IMR-90 (cell line): ENCODE data around the gene WRAP53. TPM values are rescaled to one million over a fixed set of nuclear protein-coding genes. Genes with fewer than 3 reads are reported as not detected.

Source experiments
- ATAC-seq: fragments of 200-7000 bp; cut with Tn5 transposase; 2 replicates; pipeline ENCODE4 v1.9.1; 2020; ENCODE audit warnings: low read depth, mild to moderate bottlenecking, moderate library complexity
- BruUV-seq: library from RNA; stranded (reverse); fragments of 400-500 nt; replicated peaks from 2 replicates; lab custom pipeline; 2021; lab: Mats Ljungman, UMichigan
- CTCF ChIA-PET: fragments of 300-600 bp; formaldehyde crosslinking; extraction: SDS; loops from one replicate; lab custom pipeline; 2021; ENCODE audit warnings: antibody characterized with exemption; lab: Yijun Ruan, JAX
- POLR2A ChIA-PET: fragments of 300-600 bp; sonication (Branson Sonifier 250); formaldehyde crosslinking; loops from one replicate; lab custom pipeline; 2022; ENCODE audit warnings: antibody characterized with exemption; ENCODE audit not compliant: unreplicated experiment; lab: Charles Lee
- DNase-seq: peaks from one replicate; pipeline ENCODE4 v3.0.0; 2013
- H2AFZ ChIP-seq: replicated peaks from 2 replicates; pipeline ENCODE3; 2013; ENCODE audit warnings: low read length, mild to moderate bottlenecking; ENCODE audit not compliant: poor library complexity
- H2AK5ac ChIP-seq: 2 replicates; pipeline ENCODE4 v1.6.1; 2013; ENCODE audit warnings: low read depth, low read length, inconsistent platforms
- H2AK9ac ChIP-seq: replicated peaks from 2 replicates; pipeline ENCODE3; 2013; ENCODE audit warnings: mild to moderate bottlenecking, low read depth, low read length, moderate library complexity; ENCODE audit not compliant: poor library complexity
- H2BK120ac ChIP-seq: 2 replicates; pipeline ENCODE4 v1.6.1; 2013; ENCODE audit warnings: low read depth, low read length, inconsistent platforms
- H2BK15ac ChIP-seq: 3 replicates; pipeline ENCODE4 v1.6.1; 2013; ENCODE audit warnings: low read depth, low read length, inconsistent platforms
- H2BK20ac ChIP-seq: 2 replicates; pipeline ENCODE4 v1.6.1; 2013; ENCODE audit warnings: low read depth, mild to moderate bottlenecking, inconsistent platforms, low read length, moderate library complexity
- H2BK5ac ChIP-seq: 2 replicates; pipeline ENCODE4 v1.6.1; 2013; ENCODE audit warnings: mild to moderate bottlenecking, low read depth, low read length, inconsistent platforms; ENCODE audit not compliant: poor library complexity, severe bottlenecking
- H3K14ac ChIP-seq: replicated peaks from 2 replicates; pipeline ENCODE4 v1.6.1; 2013; ENCODE audit warnings: low read depth, low read length, inconsistent platforms
- H3K18ac ChIP-seq: 2 replicates; pipeline ENCODE4 v1.6.1; 2013; ENCODE audit warnings: low read depth, low read length, control low read depth
- H3K23ac ChIP-seq: 2 replicates; pipeline ENCODE4 v1.6.1; 2013; ENCODE audit warnings: low read depth, low read length, inconsistent platforms
- H3K27ac ChIP-seq: 2 replicates; pipeline ENCODE4 v1.5.1; 2013; ENCODE audit warnings: mild to moderate bottlenecking, control low read depth, low read length; ENCODE audit not compliant: insufficient read depth
- H3K27me3 ChIP-seq: 2 replicates; pipeline ENCODE4 v1.6.1; 2013; ENCODE audit warnings: low read length; ENCODE audit not compliant: control insufficient read depth, insufficient read depth
- H3K36me3 ChIP-seq: 2 replicates; pipeline ENCODE4 v1.6.1; 2013; ENCODE audit warnings: low read length, mixed read lengths; ENCODE audit not compliant: control insufficient read depth, insufficient read depth
- H3K4ac ChIP-seq: 2 replicates; pipeline ENCODE4 v1.6.1; 2013; ENCODE audit warnings: low read depth, low read length, inconsistent platforms
- H3K4me1 ChIP-seq: 2 replicates; pipeline ENCODE4 v1.6.1; 2013; ENCODE audit warnings: low read length, mixed read lengths; ENCODE audit not compliant: control insufficient read depth, insufficient read depth
- H3K4me2 ChIP-seq: 2 replicates; pipeline ENCODE4 v1.6.1; 2013; ENCODE audit warnings: low read depth, mild to moderate bottlenecking, control low read depth, low read length, moderate library complexity
- H3K4me3 ChIP-seq: 2 replicates; pipeline ENCODE4 v1.5.1; 2013; ENCODE audit warnings: low read depth, mild to moderate bottlenecking, control low read depth, low read length, moderate library complexity; ENCODE audit not compliant: insufficient read depth
- H3K56ac ChIP-seq: 2 replicates; pipeline ENCODE4 v1.6.1; 2013; ENCODE audit warnings: low read length, inconsistent platforms; ENCODE audit not compliant: insufficient read depth; ENCODE audit errors: extremely low read depth
- H3K79me1 ChIP-seq, 2 experiments: 2 replicates each; pipeline ENCODE4 v1.6.1; 2013; ENCODE audit warnings: low read length in 2 of 2, inconsistent platforms in 1 of 2, low read depth in 1 of 2
- H3K9ac ChIP-seq: 2 replicates; pipeline ENCODE4 v1.6.1; 2013; ENCODE audit warnings: low read depth, low read length, control low read depth
- H3K9me1 ChIP-seq: 2 replicates; pipeline ENCODE4 v1.6.1; 2013; ENCODE audit warnings: low read length, inconsistent platforms; ENCODE audit not compliant: insufficient read depth
- H3K9me3 ChIP-seq: 2 replicates; pipeline ENCODE4 v1.6.1; 2013; ENCODE audit warnings: low read length; ENCODE audit not compliant: control insufficient read depth, insufficient read depth
- H4K20me1 ChIP-seq: 2 replicates; pipeline ENCODE4 v1.6.1; 2013; ENCODE audit warnings: low read length, inconsistent platforms; ENCODE audit not compliant: insufficient read depth
- H4K5ac ChIP-seq: 2 replicates; pipeline ENCODE4 v1.6.1; 2013; ENCODE audit warnings: mild to moderate bottlenecking, low read depth, low read length, control low read depth
- H4K8ac ChIP-seq, 2 experiments: 2 replicates each; pipeline ENCODE4 v1.6.1; 2013; ENCODE audit warnings: low read depth in 2 of 2, low read length in 2 of 2, control low read depth in 1 of 2, inconsistent platforms in 1 of 2
- H4K91ac ChIP-seq: 2 replicates; pipeline ENCODE4 v1.6.1; 2013; ENCODE audit warnings: low read depth, low read length, inconsistent platforms; ENCODE audit not compliant: insufficient read depth
- BHLHE40 ChIP-seq: fragments of 150-350 bp; IDR thresholded peaks from 2 replicates; pipeline ENCODE4 v1.6.1; 2016; ENCODE audit warnings: mild to moderate bottlenecking, low read depth, low read length
- CEBPB ChIP-seq: IDR thresholded peaks from 2 replicates; pipeline ENCODE4 v1.6.1; 2012; ENCODE audit warnings: low read depth, low read length, improper control_type of control experiment
- FOS ChIP-seq: fragments of 150-350 bp; IDR thresholded peaks from 2 replicates; pipeline ENCODE4 v1.6.1; 2016; ENCODE audit warnings: low read depth, low read length
- MAFK ChIP-seq: IDR thresholded peaks from 2 replicates; pipeline ENCODE4 v1.6.1; 2012; ENCODE audit warnings: low read depth, low read length, improper control_type of control experiment
- MAZ ChIP-seq: IDR thresholded peaks from 2 replicates; pipeline ENCODE4 v1.6.1; 2012; ENCODE audit warnings: low read depth, mild to moderate bottlenecking, low read length, improper control_type of control experiment, moderate library complexity, borderline replicate concordance
- MXI1 ChIP-seq: IDR thresholded peaks from 2 replicates; pipeline ENCODE4 v1.6.1; 2012; ENCODE audit warnings: low read depth, mild to moderate bottlenecking, low read length, moderate library complexity, borderline replicate concordance
- NFE2L2 ChIP-seq: fragments of 150-350 bp; IDR thresholded peaks from 2 replicates; pipeline ENCODE4 v1.6.1; 2016; ENCODE audit warnings: low read depth, mild to moderate bottlenecking, low read length
- POLR2A ChIP-seq: IDR thresholded peaks from 2 replicates; pipeline ENCODE4 v1.6.1; 2012; ENCODE audit warnings: mild to moderate bottlenecking, low read depth, low read length
- RAD21 ChIP-seq: IDR thresholded peaks from 2 replicates; pipeline ENCODE4 v1.6.1; 2012; ENCODE audit warnings: low read length, improper control_type of control experiment
- RCOR1 ChIP-seq: IDR thresholded peaks from 2 replicates; pipeline ENCODE4 v1.6.1; 2012; ENCODE audit warnings: mild to moderate bottlenecking, low read length, improper control_type of control experiment; ENCODE audit not compliant: insufficient replicate concordance
- RFX5 ChIP-seq: IDR thresholded peaks from 2 replicates; pipeline ENCODE4 v1.8.0; 2012; ENCODE audit warnings: low read depth, mild to moderate bottlenecking, low read length, moderate library complexity
- SMC3 ChIP-seq: fragments of 150-350 bp; IDR thresholded peaks from 2 replicates; pipeline ENCODE4 v1.6.1; 2016; ENCODE audit warnings: low read depth, mild to moderate bottlenecking, antibody characterized with exemption, low read length, moderate library complexity
- WGBS, 2 experiments: methylation state at CpG; one replicate each; pipeline versions ENCODE4 v1.1.5 to v1.1.7; 2013; ENCODE audit warnings: missing lambda C conversion rate in 2 of 2; ENCODE audit not compliant: insufficient read length in 1 of 2; ENCODE audit errors: extremely low coverage in 2 of 2; 5-methylcytosine and 5-hydroxymethylcytosine counted together
- dilution Hi-C: fragments of 300-500 bp; cut with HindIII; formaldehyde crosslinking; loops from one replicate; pipeline ENCODE4 v1.14.3; 2018; ENCODE audit warnings: low sequenced_read_pairs; ENCODE audit not compliant: unreplicated experiment
- in situ Hi-C: fragments of 300-500 bp; cut with MboI; formaldehyde crosslinking; loops from 3 replicates; pipeline ENCODE4 v1.14.3; 2019; ENCODE audit warnings: low sequenced_read_pairs, inconsistent platforms, mixed read lengths
- intact Hi-C: fragments of 100-400 bp; cut with micrococcal nuclease; formaldehyde crosslinking; loops from 2 replicates; pipeline ENCODE4 v1.10.0; 2022
- polyA plus RNA-seq, 3 experiments: library from polyadenylated mRNA; depleted of rRNA; stranded (reverse); fragments of >200 nt; gene quantifications; 2 replicates each; pipeline ENCODE4 v1.2.3, GENCODE V29; 2012; ENCODE audit warnings: low replicate concordance in 1 of 3
- total RNA-seq: library from RNA; depleted of rRNA; stranded (reverse); fragments of >200 nt; gene quantifications from 2 replicates; pipeline ENCODE4 v1.2.3, GENCODE V29; 2012
- TF ChIP-seq, protein P1 (sequence below): fragments of 150-350 bp; IDR thresholded peaks from 2 replicates; pipeline ENCODE4 v1.6.1; 2016; ENCODE audit warnings: low read depth, mild to moderate bottlenecking, low read length, moderate library complexity, borderline replicate concordance
- TF ChIP-seq, protein P2 (sequence below): fragments of 150-350 bp; IDR thresholded peaks from 2 replicates; pipeline ENCODE4 v1.6.1; 2017; ENCODE audit warnings: mild to moderate bottlenecking, antibody characterized with exemption, low read length, low read depth
- TF ChIP-seq, protein P3 (sequence below): conservative IDR thresholded peaks from 2 replicates; pipeline ENCODE4 v1.5.1; 2012; ENCODE audit warnings: mild to moderate bottlenecking, low read depth, low read length, improper control_type of control experiment

Gene WRAP53
- total and polyA plus RNA-seq, 2 of the 4 experiments (the other 2 are of a cell fraction), result 6.6 to 9.5 TPM

- in situ Hi-C loops, result no loop called here
- Histone ChIP-seq H2BK15ac (no peak overlapping the region), H4K5ac (no peak overlapping the region), H3K4me3 (peak overlapping the region; percentile 60), H2BK5ac (peak overlapping the region; percentile 29), H4K20me1 (peaks cover 4% of the 10 kb centered on the region), H3K56ac (no peak overlapping the region), H3K4me1 (no peaks in the 10 kb centered on the region), H2BK20ac (no peak overlapping the region), H3K23ac (no peak overlapping the region; the same call in 1 of the 2 replicates), H3K18ac (no peak overlapping the region), H4K91ac (no peak overlapping the region), H3K9me3 (no peaks in the 10 kb centered on the region), H3K14ac (no peak overlapping the region), H3K27me3 (no peaks in the 10 kb centered on the region), H4K8ac (peak overlapping the region; percentile 20 to 60; a peak in 3 of 4 replicates), H2AFZ (no peak overlapping the region), H3K4ac (no peak overlapping the region), H3K36me3 (no peaks in the 10 kb centered on the region), H2AK9ac (no peak overlapping the region), H3K9ac (peak overlapping the region; percentile 95; the same call in 1 of the 2 replicates), H3K4me2 (peak overlapping the region; percentile 85), H3K27ac (no peak overlapping the region; the same call in 1 of the 2 replicates), H2BK120ac (no peak overlapping the region), H3K9me1 (no peaks in the 10 kb centered on the region), H2AK5ac (no peak overlapping the region), H3K79me1 (peaks cover 11 to 64% of the 10 kb centered on the region in 2 experiments)
- intact Hi-C loops, result loop anchor here (5.0 kb wide), 1 partner anchor 203 kb away; the partner anchor contains the start of genes POLR2A and SLC35G6
- no peak for DNase-seq
- no peak for ATAC-seq
- dilution Hi-C loops, result no loop called here
- ChIA-PET CTCF (interaction anchor here (4.1 kb wide), 1 partner anchor 53 kb away, joined by 27 read pairs; the partner anchor contains the start of gene SHBG), POLR2A (interaction anchor here (0.5 kb wide), 1 partner anchor 84 kb away, joined by 4 read pairs; no protein-coding TSS in a partner anchor)
- BruUV-seq, result no TSS peak
- WGBS, 2 experiments, result no CpG with 5 or more reads among the region's 15 CpGs
- TF ChIP-seq NFE2L2, result no peak
- TF ChIP-seq POLR2A, result no peak
- TF ChIP-seq, protein P1, sequence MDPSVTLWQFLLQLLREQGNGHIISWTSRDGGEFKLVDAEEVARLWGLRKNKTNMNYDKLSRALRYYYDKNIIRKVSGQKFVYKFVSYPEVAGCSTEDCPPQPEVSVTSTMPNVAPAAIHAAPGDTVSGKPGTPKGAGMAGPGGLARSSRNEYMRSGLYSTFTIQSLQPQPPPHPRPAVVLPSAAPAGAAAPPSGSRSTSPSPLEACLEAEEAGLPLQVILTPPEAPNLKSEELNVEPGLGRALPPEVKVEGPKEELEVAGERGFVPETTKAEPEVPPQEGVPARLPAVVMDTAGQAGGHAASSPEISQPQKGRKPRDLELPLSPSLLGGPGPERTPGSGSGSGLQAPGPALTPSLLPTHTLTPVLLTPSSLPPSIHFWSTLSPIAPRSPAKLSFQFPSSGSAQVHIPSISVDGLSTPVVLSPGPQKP, result no peak
- TF ChIP-seq RCOR1, result no peak
- TF ChIP-seq BHLHE40, result no peak
- TF ChIP-seq RAD21, result no peak
- no peak for TF ChIP-seq RFX5
- TF ChIP-seq MAFK, result no peak
- no peak for TF ChIP-seq SMC3
- TF ChIP-seq, protein P2, sequence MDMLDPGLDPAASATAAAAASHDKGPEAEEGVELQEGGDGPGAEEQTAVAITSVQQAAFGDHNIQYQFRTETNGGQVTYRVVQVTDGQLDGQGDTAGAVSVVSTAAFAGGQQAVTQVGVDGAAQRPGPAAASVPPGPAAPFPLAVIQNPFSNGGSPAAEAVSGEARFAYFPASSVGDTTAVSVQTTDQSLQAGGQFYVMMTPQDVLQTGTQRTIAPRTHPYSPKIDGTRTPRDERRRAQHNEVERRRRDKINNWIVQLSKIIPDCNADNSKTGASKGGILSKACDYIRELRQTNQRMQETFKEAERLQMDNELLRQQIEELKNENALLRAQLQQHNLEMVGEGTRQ, result no peak
- TF ChIP-seq MAZ, result no peak
- no peak for TF ChIP-seq FOS
- TF ChIP-seq, protein P3, sequence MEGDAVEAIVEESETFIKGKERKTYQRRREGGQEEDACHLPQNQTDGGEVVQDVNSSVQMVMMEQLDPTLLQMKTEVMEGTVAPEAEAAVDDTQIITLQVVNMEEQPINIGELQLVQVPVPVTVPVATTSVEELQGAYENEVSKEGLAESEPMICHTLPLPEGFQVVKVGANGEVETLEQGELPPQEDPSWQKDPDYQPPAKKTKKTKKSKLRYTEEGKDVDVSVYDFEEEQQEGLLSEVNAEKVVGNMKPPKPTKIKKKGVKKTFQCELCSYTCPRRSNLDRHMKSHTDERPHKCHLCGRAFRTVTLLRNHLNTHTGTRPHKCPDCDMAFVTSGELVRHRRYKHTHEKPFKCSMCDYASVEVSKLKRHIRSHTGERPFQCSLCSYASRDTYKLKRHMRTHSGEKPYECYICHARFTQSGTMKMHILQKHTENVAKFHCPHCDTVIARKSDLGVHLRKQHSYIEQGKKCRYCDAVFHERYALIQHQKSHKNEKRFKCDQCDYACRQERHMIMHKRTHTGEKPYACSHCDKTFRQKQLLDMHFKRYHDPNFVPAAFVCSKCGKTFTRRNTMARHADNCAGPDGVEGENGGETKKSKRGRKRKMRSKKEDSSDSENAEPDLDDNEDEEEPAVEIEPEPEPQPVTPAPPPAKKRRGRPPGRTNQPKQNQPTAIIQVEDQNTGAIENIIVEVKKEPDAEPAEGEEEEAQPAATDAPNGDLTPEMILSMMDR, result no peak
- no peak for TF ChIP-seq MXI1
- no peak for TF ChIP-seq CEBPB
These were observed 3.3 kb upstream of the WRAP53 start for GRCh38 chr17:7684851-7685532.
